HG02642 (cell line): ENCODE measurements around the gene PAX1.

Experiments
- ATAC-seq: cut with Tn5 transposase; IDR thresholded peaks from one replicate; pipeline ENCODE4 v1.9.1; 2021; ENCODE audit warnings: mild to moderate bottlenecking; ENCODE audit not compliant: unreplicated experiment, poor library complexity

Gene PAX1

GRCh38 chr20:21705575-21706260, at the start of gene PAX1:
TSS of gene PAX1 (plus strand) at chr20:21705664. CDS start at chr20:21705713, 49 bp downstream.
- no peak for ATAC-seq

DNA sequence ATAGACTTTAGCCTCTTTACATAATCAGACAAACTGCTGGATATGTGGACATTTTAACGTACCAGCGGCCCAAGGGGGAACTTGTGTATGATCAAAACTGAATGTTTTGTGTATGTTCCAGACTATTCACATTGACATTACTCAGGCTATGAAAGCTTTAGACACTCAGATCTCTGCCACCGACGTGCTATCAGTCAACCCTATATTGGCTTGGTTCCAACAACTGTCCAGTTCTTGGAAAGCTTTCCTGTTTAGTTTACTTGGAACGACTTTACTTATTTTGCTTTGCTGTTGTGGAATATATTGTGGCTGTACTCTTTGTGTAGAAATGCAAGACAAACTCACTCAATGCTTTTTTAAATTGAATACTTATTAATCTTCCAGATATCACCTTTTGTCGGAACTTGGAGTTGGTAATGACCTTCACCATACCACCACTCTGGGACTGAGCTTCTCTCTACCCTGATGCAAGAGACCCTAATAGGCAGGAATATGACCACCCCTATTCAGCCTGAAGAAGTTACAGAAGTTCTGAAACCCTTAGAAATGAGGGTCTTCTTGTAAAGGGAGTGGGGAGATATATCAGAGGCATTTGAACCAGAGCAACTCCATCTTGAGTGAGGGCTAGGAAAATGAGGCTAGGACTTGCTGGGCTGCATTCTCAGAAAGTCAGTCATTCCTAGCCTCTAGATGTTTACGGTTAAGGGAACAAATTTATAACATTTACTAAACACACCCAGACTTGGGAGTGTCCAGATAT, 49.0 kb upstream of the PAX1 start:
- ATAC-seq = no peak

DNA sequence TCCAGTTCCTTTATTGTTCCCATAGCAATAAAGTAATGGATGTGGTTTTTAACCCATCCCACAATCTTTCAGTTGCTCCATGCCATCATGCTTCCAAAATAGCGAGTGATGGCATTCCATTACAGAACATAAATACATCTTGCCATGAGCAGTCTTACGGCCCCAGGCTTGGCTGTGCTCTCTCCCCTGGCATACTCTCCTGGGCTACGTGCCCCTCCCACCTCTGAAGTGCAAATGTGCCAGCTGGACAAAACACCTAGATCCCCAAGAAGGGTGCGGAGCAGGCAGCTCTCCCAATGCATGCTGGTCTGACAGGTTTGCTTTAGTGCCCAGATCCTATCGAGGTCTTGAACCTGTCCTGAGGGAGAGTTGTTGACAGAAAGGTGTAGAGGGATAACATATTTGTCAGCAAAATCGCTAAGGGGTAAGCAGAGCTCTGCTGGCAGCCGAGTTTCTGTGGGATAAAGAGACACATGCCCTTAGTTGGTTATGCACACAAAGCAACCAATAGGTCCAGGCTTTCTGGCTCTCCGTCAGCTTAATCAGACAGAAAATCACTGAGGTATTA, 43.9 kb upstream of the PAX1 start:
- no peak for ATAC-seq

GRCh38 chr20:21663465-21663864, 42.0 kb upstream of the PAX1 start:
- ATAC-seq = no peak

- no peak for ATAC-seq
Observed at GRCh38 chr20:21665687-21666446, 39.6 kb upstream of the PAX1 start.

DNA sequence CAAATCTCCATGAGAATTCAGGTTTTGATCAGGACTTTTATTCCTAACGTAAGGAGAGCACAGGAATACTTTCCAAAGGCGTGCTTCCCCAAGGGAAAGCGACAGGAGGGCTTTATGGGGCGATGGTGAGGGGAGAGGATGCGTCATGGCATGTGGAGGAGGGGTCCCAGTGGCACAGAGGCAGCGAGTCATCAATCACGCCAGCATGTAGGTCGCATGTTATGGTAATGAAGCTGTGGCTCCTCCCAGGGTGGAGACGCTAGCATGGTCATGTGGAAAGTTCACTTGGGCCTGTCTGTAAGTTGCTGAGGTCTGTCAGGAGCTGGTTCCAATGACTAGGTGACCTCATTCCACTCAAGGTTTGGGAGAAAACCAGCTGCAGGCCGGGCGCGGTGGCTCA, 35.3 kb upstream of the PAX1 start:
- no peak for ATAC-seq

- no peak for ATAC-seq
Observed at GRCh38 chr20:21670981-21671380, 34.5 kb upstream of the PAX1 start.

DNA sequence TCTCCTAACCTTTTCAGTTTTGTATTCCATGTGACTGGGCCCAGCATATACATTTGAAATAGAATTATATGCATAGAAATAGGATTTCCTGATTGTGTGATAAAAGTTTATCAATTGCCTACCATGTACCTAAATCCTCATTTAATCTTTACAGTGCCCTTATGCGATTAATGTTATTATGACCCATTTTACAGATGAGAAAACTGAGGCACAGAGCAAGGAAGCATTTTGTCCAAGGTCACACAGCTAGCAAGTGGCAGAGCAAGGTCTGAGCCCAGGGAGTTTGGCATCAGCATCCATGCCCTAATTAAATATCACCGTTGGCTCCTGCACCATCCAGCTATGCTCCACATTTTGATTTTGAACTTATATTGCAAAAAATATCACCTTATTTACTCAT, 28.2 kb upstream of the PAX1 start:
- no peak for ATAC-seq

DNA sequence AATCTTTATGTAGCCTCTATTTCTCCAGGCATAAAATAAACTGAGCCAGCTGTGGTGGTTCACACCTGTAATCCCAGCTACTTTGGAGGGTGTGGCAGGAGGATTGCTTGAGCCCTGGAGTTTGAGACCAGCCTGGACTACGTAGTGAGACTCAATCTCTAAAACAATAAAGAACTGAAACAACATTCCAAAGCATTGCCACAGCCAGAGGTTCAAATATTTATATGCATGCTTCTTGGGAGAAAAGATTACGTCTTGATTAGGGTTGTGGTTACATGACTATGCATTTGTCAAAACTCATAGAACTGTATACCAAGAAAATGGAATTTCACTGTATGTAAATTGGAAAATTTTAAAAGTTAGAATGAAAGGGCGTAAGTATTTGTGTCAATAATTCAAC, 27.7 kb upstream of the PAX1 start:
- ATAC-seq = no peak

- ATAC-seq = no peak
Observed at GRCh38 chr20:21681234-21681921, 24.1 kb upstream of the PAX1 start.

GRCh38 chr20:21681922-21682318, 23.5 kb upstream of the PAX1 start:
- no peak for ATAC-seq

DNA sequence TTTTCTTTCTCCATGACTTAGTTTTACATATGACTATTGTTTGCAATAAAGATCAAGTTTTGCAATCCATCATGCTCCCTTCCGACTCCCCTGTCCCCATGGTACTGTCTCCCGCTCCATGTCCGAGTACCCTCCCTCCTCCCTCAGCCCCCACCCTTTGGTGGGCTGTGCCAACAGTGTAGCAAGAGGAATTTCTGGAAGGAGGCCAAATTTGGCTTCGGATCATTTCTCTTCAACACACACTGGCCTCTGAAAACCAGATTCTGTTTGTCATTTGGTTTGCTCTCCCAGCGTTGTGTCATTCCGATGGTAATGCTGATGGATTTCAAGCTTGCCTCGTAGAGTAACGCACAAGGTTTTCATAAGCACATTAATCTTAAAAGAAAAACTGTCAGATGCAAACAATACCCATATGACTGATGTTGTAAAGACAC, 22.9 kb upstream of the PAX1 start:
- no peak for ATAC-seq

DNA sequence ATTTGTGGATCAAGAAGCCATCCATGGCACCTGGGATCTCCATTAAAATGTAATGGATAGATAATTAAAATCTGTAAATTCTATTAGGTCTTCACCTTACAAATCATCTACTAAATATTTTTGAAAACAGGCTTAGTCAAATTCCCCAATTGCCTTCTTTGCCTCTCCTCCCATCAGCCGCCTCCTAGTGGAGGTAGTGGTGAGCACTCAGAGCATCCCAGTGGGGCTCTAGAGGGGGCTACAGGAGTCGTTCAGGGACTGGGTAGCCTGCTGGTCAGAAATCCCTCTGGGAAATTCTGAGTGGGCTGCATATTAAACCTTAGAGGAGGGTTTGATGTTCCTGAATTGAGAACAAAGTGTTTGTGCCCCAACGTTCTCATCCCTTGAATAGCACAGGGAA, 20.8 kb upstream of the PAX1 start:
- no peak for ATAC-seq

DNA sequence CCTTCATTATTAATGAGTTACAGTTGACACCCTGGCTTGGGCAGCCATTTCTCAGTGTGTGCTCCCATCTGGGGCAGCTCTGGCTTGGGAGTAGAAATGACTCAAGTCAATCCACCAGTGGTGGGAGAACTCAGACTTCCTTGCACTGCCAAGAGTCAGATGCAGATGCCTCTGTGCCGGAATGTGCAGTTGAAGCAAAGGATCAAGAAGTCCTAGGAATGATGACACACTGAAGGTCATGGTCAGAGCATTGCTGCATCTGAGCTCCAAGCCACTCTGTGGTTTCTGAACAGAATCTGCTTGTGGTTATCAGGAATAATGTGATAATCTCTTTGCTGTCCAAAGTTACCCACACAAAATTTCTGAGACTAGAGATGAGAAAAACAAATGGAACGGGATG, 19.5 kb upstream of the PAX1 start:
- no peak for ATAC-seq

DNA sequence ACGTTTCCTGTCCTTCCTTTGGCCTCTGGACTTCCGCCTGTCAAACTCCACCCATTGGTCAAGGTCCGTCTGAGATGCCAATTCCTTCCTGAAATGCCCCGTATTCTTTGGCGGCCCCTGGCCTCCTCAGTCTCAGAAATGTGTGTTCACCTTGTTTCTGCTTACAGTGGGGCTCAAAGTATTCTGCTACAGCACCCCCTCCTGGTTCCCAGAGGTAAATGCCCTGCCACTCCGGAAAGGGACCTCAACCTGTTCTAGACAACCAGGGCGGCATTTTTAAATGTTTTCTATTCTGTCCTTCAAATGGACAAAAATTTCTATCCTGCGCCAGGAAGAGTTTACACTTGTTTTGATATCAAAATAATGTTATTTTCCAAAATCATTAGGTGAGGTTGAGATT, 12.1 kb upstream of the PAX1 start:
- no peak for ATAC-seq

- no peak for ATAC-seq
Observed at GRCh38 chr20:21698494-21699215, 6.8 kb upstream of the PAX1 start.

DNA sequence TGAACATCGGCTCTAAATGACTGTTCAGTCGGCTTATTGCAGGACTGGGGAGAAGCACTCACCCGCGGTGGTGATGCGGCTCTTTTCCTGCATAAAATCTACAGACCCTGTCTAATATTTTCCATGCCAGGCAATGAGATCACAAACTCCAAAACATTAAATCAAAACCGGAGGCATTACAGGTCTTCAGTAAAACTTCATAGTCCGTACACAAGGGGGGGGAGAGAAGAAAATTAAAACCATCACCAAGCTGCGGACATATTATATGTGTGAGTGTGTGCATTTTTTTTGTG, 6.3 kb upstream of the PAX1 start:
- no peak for ATAC-seq

DNA sequence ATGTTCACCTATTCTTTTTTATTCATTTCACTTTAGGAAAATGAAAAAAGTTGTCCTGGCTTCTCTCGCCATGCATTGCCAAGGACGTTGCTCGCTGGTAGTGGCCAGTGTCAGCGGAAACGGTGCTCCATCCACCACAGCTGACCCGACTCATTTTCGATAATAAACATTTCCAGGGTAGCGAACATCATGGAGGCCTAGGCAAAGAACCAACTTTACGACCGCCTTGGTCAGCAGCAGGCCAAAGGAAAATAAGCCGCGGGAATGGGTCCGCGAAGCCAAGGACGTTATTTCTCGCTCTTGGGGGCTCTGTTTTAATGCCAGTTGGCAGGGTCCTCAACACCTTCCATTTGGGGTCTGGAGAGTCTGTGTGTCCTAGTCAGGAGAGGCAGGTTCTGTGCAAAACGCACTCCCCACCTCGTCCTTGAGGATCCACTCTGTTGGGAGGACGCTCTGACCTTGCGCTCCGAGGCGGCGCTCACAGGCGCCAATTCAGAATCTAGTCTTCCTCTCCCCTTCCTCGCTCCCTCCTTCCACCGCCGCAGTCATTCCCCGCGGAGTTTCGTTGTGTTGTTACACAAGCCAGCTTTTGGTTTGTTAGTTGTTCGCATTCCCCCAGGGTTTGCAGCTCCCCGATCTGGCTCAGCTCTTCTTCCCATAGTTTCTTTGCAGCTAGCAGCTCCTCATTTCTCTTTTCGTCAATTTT, 4.1 kb upstream of the PAX1 start:
- no peak for ATAC-seq

- ATAC-seq = no peak
Observed at GRCh38 chr20:21702016-21702415, 3.4 kb upstream of the PAX1 start.
